HG02970 (cell line): ENCODE measurements around the gene DSCAM.

Experiments used
- ATAC-seq: cut with Tn5 transposase; IDR thresholded peaks from one replicate; pipeline ENCODE4 v1.9.1; 2021; ENCODE audit warnings: mild to moderate bottlenecking, moderate library complexity, moderate number of reproducible peaks; ENCODE audit not compliant: unreplicated experiment, low FRiP score

Gene DSCAM

DNA sequence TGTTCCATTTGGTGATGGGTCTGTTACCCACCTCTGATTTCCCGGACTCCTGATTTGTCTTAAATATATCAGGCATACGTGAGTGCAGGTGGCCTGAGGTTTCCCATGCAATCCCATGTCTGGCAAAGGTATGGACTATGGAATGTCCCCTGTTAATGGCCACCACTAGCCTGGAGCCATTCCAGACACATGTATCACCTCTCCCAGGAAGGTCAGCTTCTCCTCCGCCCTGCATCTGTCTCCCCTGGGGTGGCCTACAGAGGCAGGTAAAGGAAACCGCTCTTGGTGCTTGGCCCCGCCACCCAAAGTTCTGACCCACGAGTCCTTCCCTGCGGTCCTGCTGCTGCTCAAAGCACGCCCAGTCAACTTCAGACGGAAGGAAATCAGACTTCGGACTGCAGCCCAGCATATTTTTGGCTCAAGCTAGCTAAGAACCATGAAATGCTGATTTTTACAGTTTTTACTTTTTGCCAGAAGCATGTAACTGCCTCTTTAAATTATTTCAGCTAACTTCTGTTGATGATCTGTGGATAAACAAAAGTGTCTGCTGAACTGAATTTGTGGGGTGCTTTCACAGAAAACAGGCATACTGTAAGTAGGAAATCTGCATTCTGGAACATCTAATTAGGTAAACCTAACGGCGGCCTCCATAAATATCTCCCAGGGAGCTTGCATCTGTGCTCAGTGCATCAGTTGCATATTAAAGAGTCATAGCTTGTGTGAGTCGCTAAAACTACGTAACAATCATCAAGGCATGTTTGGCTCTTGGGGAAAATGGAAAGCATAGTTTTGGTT lies 873.8 kb downstream of the DSCAM start:
- no peak for ATAC-seq

DNA sequence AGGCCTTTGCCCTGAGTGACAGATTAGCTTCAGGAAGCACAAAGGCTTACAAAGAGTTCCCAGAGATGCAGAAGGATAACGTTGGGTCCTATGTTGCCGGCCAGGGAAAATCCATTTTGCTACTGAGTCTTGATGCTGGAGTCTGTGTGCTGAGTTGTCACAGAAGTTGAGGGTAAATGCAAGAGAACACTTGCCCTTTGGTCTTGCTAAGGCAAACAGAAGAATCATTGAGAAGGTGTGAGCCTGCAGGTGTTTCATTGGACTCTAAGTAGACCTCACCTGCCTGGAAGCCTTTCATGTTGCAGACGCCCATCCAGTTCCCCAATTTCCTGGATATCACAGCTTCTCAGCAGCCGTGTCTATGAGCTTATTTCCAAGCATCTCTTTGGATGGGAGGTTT lies 874.5 kb downstream of the DSCAM start:
- ATAC-seq = no peak

GRCh38 chr21:39971956-39972355 lies 875.0 kb downstream of the DSCAM start:
- no peak for ATAC-seq

- ATAC-seq = no peak
Observed at GRCh38 chr21:39969691-39970364, 877.1 kb downstream of the DSCAM start.

GRCh38 chr21:39968010-39968409 lies 878.9 kb downstream of the DSCAM start:
- no peak for ATAC-seq

DNA sequence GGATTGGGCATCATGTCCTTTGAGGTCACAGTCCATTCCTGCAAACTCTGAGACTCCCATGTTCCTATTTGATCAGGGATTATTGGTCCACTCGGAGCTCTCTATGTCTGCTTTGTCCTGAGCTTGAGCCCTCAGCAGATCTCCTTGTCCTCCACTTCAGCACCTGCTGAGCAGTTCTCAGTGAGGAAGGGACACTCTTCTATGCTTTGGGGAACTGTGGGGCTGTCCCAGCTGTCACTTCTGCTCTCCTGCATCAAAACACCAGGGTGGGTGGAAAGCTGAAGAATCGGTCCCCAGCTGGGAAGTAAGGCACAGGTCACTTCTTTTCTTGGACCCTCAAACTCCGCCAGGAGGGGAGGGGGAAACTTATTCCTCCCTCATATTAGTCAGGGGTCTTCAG lies 880.2 kb downstream of the DSCAM start:
- no peak for ATAC-seq

DNA sequence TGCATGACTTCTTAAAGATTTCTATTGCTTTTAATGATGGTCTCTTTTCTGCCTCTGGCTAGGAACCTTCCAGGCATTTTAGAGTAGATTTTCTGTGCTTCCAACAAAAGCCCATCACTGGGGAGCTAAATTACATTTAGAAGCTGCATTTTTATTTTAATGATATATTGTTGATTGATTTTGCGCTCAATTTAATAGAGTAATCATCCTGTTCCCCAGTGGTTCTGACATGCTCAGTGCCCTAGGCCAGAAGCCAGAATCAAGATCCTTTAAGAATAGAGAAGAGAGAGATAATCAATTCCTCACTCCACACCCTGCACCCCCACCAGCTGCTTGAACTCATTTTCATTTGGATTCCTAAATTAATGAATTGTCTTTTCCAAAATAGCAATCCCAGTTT lies 881.9 kb downstream of the DSCAM start:
- no peak for ATAC-seq

DNA sequence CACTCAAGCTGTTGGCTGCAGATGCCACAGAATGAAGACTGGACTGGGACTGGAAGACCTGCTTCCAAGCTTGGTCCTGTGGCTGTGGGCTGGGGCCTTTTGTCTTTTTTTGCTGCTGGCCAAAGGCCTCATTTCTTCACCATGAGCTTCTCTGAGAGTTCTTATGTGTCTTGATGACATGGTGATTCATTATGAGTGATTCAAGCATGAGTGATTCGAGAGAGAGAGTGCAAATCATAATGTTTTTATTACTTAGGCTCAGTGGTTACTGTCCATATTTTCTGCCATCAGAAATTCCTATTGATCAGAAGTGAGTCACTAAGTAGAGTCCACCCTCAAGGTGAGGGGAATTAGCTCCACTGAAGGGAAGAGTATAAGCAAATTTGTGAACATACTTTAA lies 885.7 kb downstream of the DSCAM start:
- ATAC-seq = no peak
